GM19438 (cell line): ENCODE data around the gene VDAC1.

Experiments
- ATAC-seq: cut with Tn5 transposase; IDR thresholded peaks from one replicate; pipeline ENCODE4 v1.9.1; 2021; ENCODE audit warnings: low read depth; ENCODE audit not compliant: unreplicated experiment

VDAC1 gene

DNA sequence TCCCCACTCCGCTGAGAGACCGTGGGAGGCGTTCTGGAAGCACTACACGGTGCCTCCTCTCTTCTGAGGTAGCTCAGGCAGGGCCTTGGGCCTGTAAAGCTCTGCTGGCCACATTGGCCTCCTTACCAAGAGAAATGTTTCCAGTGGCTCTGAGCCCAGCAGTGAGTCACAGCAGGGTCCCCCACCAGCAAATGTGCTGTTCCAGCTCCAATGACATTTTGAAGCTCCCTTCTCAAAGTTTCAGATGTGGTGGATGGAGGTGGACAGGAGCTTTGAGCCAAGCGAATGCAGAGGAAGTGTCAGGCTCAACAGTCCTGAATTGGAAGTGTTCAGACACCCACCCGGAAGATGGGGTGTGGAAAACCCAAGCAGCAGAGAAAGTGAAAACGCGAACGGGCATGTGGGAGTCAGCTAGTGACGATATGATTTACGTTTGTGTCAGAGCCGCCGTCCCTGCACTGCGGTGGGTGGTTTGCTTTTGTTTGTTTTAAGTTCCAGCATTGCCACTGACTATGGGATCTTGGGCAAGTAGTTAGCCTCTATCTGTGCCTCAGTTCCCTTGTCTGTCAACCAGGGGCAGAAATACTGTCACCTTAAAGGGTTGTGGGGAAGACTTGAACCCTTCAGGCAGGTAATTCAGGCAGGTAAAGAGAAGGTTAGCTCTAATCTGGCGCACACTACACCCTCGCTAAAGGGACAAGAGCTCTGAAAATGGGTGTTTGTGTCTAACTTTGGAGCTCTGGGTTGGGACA is 74.5 kb downstream of the VDAC1 start:
- no peak for ATAC-seq

DNA sequence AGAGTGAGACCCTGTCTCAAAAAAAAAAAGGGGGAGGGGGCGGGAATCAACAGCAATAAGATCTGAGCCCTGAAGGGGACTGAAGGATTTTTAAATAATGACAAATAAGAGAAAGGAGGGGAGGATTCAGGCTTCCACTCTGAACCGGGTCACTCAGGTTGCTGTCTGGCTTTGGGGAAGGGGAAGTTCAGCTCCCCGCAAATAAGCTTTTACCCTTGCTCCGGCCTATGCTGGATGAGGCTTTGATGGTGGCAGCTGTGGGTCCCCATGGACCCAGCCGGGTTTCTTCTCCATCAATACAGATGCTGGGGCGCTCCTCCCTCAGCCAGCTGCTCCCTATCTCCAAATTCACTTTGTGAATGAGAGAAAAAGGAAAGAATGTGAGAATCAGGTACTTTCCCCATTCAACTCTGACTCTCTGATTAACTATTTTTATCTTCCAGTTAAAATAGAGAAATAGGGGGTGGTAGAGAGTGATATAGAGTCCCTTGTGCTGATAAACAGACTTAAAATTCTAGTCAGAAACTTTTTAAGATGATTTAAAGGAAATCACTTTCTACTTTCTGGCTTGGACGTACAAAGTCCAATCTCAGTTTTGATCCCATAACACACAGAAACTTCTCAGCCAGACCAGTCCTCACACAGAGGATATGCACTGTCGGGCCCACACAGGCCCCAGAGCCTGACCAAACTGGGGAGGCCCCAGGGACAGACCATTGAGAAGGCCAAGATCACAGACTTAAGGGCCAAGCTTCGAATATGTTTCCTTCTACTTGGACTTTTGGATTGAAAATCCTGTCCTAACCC is 76.0 kb downstream of the VDAC1 start:
- no peak for ATAC-seq

DNA sequence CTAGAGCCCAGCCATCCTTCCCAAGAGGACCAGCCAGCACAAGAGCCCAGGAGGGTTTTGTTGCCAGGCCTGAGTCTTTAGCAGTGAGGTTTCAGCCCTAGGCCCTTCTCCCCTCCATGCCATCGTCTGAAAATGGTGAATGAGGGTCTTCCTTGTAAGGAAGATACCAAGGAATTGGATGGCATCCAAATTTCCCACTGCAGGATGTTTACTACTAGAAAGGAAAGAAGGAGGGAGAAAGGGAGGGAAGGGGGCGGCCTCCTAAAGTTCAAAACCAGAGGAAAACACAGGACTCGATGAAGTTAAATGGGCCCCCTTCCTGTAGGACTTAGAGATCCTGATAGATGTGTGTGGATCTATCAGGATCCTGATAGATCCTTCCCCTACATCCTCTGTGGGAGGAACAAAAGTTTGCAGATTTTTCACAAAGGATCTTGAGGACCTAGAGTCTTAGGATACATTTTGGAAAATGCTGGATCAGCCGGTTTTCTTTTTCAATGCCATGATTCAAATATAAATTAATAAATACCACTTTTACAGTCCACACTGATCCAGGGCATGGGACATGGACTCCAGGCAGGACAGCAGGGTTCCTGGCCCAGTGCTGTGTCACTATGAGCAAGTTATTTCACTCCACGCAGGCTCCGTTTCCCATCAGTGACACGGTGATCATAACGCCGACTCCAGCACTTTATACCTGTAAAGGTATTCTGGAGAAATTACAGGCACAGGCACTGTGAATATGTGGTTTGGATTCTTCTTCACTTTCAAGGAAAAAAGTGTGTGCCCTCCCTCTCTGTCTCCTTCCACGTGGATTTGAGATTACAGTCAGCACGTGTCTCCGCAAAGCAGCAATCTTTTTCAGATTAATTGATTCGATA is 77.2 kb downstream of the VDAC1 start:
- no peak for ATAC-seq

DNA sequence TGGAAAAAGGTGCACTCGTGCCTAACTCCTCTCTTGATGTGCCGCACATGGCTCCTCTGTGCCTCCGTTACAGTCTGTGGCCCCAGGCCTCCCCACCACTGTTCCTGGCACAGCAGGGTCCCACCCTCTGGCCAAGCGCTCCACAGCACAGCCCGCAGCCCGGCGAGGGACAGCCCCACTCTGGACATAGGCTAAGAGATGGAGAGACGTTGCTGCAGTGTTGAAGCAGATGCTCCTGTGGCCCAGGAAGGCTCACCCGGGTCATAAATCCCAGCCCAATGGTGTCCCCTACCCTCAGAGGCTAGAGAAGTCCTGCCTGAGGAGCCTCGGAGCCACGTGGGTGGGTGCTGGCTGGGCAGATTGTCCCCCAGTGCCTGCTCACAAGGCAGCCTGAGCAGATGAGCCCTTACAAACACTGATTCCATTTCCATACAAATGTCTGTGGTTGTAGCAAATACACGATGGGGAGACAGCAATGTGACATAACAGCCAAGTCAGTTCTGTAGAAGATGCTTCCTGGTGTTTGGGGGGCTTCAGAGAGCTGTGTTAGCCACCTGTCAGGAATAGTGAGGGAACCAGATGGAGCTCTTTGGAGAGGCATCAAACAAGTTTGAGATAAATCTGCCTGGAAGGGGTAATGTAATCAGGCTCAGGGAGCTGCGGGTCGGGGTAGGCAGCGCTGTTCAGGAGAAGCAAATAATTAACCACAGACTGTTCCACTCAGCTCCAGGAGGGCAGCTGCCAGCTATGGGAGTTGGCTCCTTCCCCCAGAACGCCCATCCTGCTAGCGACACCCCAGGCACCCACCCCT is 78.1 kb downstream of the VDAC1 start:
- ATAC-seq = no peak

DNA sequence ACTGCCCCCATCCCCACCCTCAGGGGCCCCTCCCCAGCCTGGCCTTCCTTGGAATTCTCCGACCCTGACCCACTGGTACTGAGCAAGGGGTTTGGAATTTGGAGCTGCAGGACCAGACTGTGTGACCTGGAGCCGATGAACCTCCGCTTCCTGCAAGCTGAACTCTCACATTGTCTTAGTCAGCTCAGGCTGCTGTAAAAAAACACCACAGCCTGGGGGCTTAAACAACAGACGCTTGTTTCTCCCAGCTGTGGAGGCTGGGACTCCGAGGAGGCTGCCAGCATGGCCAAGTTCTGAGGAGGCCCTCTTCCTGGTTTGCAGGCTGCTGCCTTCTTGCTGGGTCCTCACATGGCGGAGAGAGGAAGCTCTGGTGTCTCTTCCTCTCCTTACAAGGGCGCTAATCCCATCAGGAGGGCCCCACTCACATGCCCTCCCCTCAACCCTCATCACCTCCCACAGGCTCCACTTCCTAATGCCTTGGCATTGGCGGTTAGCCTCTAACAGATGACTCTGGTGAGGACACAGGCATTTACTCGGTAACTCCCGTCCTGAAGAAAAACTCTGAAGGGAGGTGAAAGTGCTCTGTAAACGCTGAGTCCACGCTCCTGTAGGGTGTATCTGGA is 78.8 kb downstream of the VDAC1 start:
- no peak for ATAC-seq

DNA sequence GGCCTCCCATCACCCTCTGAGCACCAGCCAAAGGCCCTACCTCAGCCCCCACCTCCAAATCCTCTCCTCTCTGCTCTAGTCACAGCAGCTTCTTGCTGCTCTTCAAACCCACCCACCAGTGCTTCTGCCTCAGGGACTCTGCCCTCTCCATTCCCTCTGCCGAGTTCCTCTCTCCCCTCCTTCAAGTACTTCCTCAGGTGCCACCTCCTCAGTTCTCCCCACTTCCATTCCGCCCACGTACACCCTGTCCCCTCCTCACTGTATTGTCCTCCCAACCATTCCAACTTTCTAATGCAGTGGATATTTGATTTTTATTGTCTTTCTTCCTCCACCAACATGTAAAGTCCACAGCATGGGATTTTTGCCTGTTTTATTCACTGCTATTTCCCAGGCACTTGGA is 79.5 kb downstream of the VDAC1 start:
- no peak for ATAC-seq

DNA sequence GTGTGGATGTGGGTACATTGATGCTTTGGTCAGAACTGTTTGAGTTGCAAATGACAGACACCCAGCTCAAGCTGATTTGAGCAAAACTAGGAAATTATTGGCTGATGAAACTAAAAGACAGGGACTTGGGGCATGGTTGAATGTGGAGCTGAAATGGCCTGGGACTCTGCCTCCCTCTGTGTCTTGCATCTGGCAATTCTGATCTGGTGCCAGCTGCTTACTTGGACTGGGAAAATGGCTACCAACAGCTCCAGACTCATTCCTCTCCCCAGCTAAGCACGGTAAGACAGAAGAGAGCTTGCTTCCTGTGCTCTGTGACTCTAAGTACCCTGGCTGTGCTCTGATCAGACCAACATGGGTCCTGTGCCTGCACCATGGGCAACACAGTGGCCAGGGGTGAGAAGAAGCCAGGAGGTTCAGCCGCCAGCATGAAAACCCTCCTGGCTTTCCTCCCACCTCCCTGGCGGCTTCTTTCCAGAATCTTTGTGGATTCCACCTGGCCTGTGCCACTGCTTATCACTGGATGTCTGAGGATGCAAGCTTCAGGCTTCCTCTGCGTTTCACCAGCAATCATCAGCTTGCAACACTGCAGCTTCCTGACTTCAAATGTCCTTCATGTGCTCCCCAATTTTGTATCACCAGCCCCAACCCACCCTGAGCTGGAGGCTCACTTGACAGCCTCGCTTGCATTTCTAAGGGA is 80.4 kb downstream of the VDAC1 start:
- no peak for ATAC-seq

DNA sequence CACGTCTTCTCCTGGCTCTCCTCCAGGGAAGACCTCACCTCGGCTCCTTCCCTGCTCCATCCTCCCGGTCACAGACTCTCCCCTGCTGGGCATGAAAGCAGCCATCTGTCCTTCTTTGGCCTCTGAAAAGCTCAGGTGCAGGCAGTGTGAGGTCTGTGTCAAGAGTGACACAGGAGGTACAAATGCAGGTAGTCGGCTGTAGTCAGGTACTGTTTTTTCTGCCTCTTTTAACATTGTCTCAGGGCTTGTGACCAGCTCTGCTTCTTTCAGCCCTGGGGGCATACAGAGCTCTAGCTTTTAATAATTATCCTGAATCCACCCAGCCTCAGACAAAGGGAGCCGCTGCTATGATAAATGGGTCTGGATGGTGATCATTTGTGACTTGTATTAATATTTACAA is 82.8 kb downstream of the VDAC1 start:
- no peak for ATAC-seq
